ENCODE data around the gene PYGO1. TPM values are rescaled to one million over a fixed set of nuclear protein-coding genes. Genes with fewer than 3 reads are reported as not detected.

PYGO1 gene
- total RNA-seq, 4 donors from 2014 or later, result 1.1 to 3.3 (median 2.8) TPM

DNA sequence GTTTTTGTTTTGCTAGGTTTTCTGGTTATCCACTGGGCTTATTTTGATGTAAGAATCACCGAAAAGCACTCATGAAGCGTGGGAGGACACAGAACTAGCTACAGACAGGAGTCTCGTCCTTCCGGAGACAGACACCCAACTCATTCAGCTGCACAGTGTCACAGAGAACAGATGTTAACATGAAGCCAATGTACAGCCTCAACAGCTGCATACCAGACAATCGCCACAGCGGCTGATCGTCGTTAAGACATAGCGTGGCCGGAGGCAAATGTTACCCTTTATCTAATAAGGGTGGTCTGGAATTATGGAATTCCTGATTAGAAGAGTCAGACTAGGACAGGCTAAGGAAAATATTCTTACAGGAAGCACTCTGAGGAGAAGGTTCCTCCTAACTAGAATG, 1.1 kb upstream of the PYGO1 start:
- WGBS, result 67% methylated on average over 10 of the region's 10 CpGs
- no peaks in the 10 kb centered on the region for H3K9me3 ChIP-seq
- H3K27ac ChIP-seq, result no peak overlapping the region
- no peaks in the 10 kb centered on the region for H3K36me3 ChIP-seq
- H3K4me1 ChIP-seq, result peaks cover 10% of the 10 kb centered on the region
- DNase-seq (ENCODE audit: low spot score in 2 of 2), result no peak
- no peaks in the 10 kb centered on the region for H3K27me3 ChIP-seq
- peak overlapping the region; percentile 69 for H3K4me3 ChIP-seq
- TF ChIP-seq POLR2A (IDR thresholded peaks at IDR 0.05), result no peak
- TF ChIP-seq EP300 (IDR thresholded peaks at IDR 0.05), result no peak
- TF ChIP-seq, protein P1, sequence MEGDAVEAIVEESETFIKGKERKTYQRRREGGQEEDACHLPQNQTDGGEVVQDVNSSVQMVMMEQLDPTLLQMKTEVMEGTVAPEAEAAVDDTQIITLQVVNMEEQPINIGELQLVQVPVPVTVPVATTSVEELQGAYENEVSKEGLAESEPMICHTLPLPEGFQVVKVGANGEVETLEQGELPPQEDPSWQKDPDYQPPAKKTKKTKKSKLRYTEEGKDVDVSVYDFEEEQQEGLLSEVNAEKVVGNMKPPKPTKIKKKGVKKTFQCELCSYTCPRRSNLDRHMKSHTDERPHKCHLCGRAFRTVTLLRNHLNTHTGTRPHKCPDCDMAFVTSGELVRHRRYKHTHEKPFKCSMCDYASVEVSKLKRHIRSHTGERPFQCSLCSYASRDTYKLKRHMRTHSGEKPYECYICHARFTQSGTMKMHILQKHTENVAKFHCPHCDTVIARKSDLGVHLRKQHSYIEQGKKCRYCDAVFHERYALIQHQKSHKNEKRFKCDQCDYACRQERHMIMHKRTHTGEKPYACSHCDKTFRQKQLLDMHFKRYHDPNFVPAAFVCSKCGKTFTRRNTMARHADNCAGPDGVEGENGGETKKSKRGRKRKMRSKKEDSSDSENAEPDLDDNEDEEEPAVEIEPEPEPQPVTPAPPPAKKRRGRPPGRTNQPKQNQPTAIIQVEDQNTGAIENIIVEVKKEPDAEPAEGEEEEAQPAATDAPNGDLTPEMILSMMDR (IDR thresholded peaks at IDR 0.05), result no peak
- no peak for TF ChIP-seq POLR2AphosphoS5 (IDR thresholded peaks at IDR 0.05)

DNA sequence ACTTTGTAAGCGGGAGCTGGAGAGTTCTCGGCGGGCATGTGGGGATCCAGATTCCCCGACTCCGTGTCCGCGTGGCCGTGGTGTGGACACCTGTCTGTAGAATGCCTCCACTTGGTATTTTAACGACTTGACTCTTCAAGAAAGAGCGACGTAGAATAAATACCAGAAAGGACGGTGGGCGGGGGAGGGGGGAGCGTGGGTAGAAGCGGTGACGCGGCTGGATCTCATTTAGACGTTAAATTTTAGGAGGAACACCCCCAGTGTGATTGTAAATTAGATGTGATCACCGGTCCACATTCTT, 620 bp upstream of the PYGO1 start:
- no peak for DNase-seq (ENCODE audit: low spot score in 2 of 2)
- no peak for TF ChIP-seq EP300 (IDR thresholded peaks at IDR 0.05)
- TF ChIP-seq, protein P1 (IDR thresholded peaks at IDR 0.05), result no peak
- TF ChIP-seq POLR2AphosphoS5 (IDR thresholded peaks at IDR 0.05), result no peak
- TF ChIP-seq POLR2A (IDR thresholded peaks at IDR 0.05), result no peak
- H3K4me1 ChIP-seq, result peaks cover 10% of the 10 kb centered on the region
- WGBS, result 12% methylated on average over 19 of the region's 19 CpGs
- no peaks in the 10 kb centered on the region for H3K36me3 ChIP-seq
- peak overlapping the region; percentile 69 for H3K4me3 ChIP-seq
- H3K27me3 ChIP-seq, result no peaks in the 10 kb centered on the region
- H3K9me3 ChIP-seq, result no peaks in the 10 kb centered on the region
- H3K27ac ChIP-seq, result peak overlapping the region; percentile 74

DNA sequence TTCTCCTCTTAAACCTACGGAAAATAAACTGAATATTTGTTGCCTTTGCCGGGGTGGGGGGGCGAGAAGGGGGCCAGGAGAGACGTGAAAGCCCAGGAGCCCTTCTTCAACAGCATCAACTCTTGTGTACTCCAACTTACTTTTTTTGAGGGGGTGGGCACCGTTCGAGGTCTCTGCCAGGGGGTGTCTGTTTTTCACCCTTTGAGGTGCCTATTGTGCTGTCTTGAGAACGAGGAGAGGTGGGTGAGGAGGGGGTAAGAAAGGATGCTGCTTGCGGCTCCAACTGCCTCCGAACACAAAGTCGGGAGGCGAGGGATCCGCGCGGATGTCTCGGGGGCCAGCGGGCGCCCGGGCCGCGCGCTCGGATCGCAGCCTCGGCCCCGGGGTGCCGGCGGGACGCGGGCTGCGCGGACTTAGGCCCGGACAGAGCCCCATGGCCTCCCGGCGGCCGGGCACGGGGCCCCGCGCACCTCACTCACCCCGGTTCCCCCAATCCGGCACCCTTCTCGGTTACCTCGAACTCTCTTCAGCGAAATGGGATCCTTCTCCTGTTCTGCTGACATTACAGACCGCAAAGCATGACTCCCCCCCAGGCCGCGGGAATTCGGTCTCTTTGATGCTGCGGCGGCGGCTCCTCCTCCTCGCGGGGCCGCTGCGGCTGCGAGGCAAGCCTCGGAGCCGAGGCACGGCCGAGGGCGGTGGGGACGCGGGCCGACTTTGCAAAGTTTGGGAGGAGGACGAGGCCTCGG, 650 bp downstream of the PYGO1 start:
- H3K9me3 ChIP-seq, result no peaks in the 10 kb centered on the region
- H3K4me3 ChIP-seq, result peak overlapping the region; percentile 69
- peaks cover 10% of the 10 kb centered on the region for H3K4me1 ChIP-seq
- no peaks in the 10 kb centered on the region for H3K36me3 ChIP-seq
- WGBS, result 10% methylated on average over 24 of the region's 65 CpGs
- peak overlapping the region; percentile 74 for H3K27ac ChIP-seq
- no peaks in the 10 kb centered on the region for H3K27me3 ChIP-seq
- DNase-seq (ENCODE audit: low spot score in 2 of 2), result peak in 1 of 2 donors; percentile 64
- TF ChIP-seq POLR2AphosphoS5 (IDR thresholded peaks at IDR 0.05), result no peak
- TF ChIP-seq EP300 (IDR thresholded peaks at IDR 0.05), result no peak
- TF ChIP-seq, protein P1 (IDR thresholded peaks at IDR 0.05), result no peak
- no peak for TF ChIP-seq POLR2A (IDR thresholded peaks at IDR 0.05)

DNA sequence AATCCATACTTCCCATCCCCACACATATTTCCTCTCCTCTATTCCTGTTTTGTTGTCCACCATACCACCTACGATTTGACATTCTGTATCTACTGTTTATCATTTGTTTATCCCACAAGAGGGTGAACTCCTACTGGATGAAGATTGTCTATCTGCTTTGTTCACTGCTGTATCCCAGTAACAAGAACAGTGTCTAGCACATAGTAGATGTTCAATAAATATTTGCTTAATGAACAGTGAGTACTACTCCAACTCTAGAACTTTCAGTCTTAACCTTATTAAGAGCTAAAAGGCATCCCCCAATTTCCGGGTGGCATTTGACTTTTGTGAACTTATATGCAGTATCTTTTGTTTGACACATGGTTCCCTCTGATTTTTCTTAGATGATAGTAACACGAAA, 1.3 kb downstream of the PYGO1 start:
- TF ChIP-seq, protein P1 (IDR thresholded peaks at IDR 0.05), result no peak
- no peak for TF ChIP-seq POLR2AphosphoS5 (IDR thresholded peaks at IDR 0.05)
- no peaks in the 10 kb centered on the region for H3K36me3 ChIP-seq
- H3K27me3 ChIP-seq, result no peaks in the 10 kb centered on the region
- no peak for DNase-seq (ENCODE audit: low spot score in 2 of 2)
- WGBS, result 66% methylated on average over 3 of the region's 3 CpGs
- H3K9me3 ChIP-seq, result no peaks in the 10 kb centered on the region
- peak overlapping the region; percentile 69 for H3K4me3 ChIP-seq
- H3K4me1 ChIP-seq, result peaks cover 10% of the 10 kb centered on the region
- H3K27ac ChIP-seq, result no peak overlapping the region

DNA sequence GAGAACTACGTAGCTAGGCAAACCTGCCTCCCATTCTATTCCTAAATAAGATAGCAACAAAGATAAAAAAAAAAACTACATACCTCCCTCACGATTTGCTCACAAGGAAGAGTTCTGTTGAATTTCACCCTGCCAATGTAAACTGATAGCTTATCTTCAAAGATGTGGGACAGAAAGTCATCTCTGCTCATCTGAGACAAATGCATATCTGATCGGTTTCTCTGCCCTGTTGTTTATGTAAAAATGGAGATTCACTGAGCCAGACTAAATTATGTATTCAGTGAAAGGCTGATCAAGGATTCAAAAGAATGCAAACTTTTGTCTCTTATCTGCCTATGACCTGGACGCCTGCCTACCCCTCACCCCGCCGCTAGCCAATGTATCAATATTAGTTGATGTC, 11.2 kb downstream of the PYGO1 start:
- no peaks in the 10 kb centered on the region for H3K4me1 ChIP-seq
- 83% methylated on average over 6 of the region's 6 CpGs for WGBS
- no peaks in the 10 kb centered on the region for H3K9me3 ChIP-seq
- no peak overlapping the region for H3K27ac ChIP-seq
- H3K36me3 ChIP-seq, result no peaks in the 10 kb centered on the region
- TF ChIP-seq, protein P1 (IDR thresholded peaks at IDR 0.05), result no peak
- TF ChIP-seq POLR2AphosphoS5 (IDR thresholded peaks at IDR 0.05) (no peak), EP300 (IDR thresholded peaks at IDR 0.05) (no peak), POLR2A (IDR thresholded peaks at IDR 0.05) (no peak)
- H3K4me3 ChIP-seq, result no peak overlapping the region
- H3K27me3 ChIP-seq, result no peaks in the 10 kb centered on the region
- no peak for DNase-seq (ENCODE audit: low spot score in 2 of 2)
